Measurements from ENCODE around the gene PXYLP1. TPM values are rescaled to one million over a fixed set of nuclear protein-coding genes. Genes with fewer than 3 reads are reported as not detected.
A peak's percentile ranks its signal among the peaks of the same experiment; 100 is the strongest.

Gene PXYLP1
- total RNA-seq, 2 experiments from 2014 or later = 3.6 to 4.2 TPM

GRCh38 chr3:141334627-141335250 is 103.1 kb downstream of the PXYLP1 start:
- peaks cover 13% of the 10 kb centered on the region for H3K4me1 ChIP-seq (ENCODE audit: insufficient read depth, low read length, poor library complexity, severe bottlenecking)
- POLR2A ChIA-PET = no interaction called here
- no peaks in the 10 kb centered on the region for H3K79me2 ChIP-seq (ENCODE audit: insufficient read depth, low read depth, low read length)
- TF ChIP-seq EZH2phosphoT487 (IDR thresholded peaks at IDR 0.05; ENCODE audit: borderline replicate concordance, low read depth, low read length) = no peak
- TF ChIP-seq, protein P1, sequence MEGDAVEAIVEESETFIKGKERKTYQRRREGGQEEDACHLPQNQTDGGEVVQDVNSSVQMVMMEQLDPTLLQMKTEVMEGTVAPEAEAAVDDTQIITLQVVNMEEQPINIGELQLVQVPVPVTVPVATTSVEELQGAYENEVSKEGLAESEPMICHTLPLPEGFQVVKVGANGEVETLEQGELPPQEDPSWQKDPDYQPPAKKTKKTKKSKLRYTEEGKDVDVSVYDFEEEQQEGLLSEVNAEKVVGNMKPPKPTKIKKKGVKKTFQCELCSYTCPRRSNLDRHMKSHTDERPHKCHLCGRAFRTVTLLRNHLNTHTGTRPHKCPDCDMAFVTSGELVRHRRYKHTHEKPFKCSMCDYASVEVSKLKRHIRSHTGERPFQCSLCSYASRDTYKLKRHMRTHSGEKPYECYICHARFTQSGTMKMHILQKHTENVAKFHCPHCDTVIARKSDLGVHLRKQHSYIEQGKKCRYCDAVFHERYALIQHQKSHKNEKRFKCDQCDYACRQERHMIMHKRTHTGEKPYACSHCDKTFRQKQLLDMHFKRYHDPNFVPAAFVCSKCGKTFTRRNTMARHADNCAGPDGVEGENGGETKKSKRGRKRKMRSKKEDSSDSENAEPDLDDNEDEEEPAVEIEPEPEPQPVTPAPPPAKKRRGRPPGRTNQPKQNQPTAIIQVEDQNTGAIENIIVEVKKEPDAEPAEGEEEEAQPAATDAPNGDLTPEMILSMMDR (conservative IDR thresholded peaks at IDR 0.05; ENCODE audit: low read length) = no peak
- no TSS peak for BruUV-seq (replicated peaks)
- H3K4me2 ChIP-seq (ENCODE audit: low read length) = no peak overlapping the region
- DNase-seq (ENCODE audit: low spot score) = no peak
- no peaks in the 10 kb centered on the region for H4K20me1 ChIP-seq (ENCODE audit: insufficient read depth, low read length)
- CTCF ChIA-PET (ENCODE audit: unreplicated experiment) = no interaction called here
- intact Hi-C loops (cut with micrococcal nuclease; ENCODE audit: unreplicated experiment) = no loop called here
- no peak overlapping the region for H3K4me3 ChIP-seq (ENCODE audit: low read depth, low read length, poor library complexity, severe bottlenecking)
- no peak overlapping the region for H3K27ac ChIP-seq (ENCODE audit: low read depth, low read length, poor library complexity, severe bottlenecking)
- H3K9me3 ChIP-seq (ENCODE audit: low read length) = no peaks in the 10 kb centered on the region
- H2AFZ ChIP-seq (ENCODE audit: low read length) = no peak overlapping the region
- H3K9me2 ChIP-seq (ENCODE audit: insufficient read depth, low read length) = no peaks in the 10 kb centered on the region
- H3K36me3 ChIP-seq (ENCODE audit: insufficient read depth, low read length) = no peaks in the 10 kb centered on the region

GRCh38 chr3:141335531-141336061 is 104.0 kb downstream of the PXYLP1 start:
- Histone ChIP-seq H3K36me3 (ENCODE audit: insufficient read depth, low read length) (no peaks in the 10 kb centered on the region), H2AFZ (ENCODE audit: low read length) (peak overlapping the region; percentile 30; the same call in 1 of the 2 replicates), H3K27ac (ENCODE audit: low read depth, low read length, poor library complexity, severe bottlenecking) (no peak overlapping the region), H3K4me2 (ENCODE audit: low read length) (no peak overlapping the region), H3K4me1 (ENCODE audit: insufficient read depth, low read length, poor library complexity, severe bottlenecking) (peaks cover 13% of the 10 kb centered on the region), H4K20me1 (ENCODE audit: insufficient read depth, low read length) (no peaks in the 10 kb centered on the region), H3K9me2 (ENCODE audit: insufficient read depth, low read length) (no peaks in the 10 kb centered on the region), H3K79me2 (ENCODE audit: insufficient read depth, low read depth, low read length) (no peaks in the 10 kb centered on the region), H3K4me3 (ENCODE audit: low read depth, low read length, poor library complexity, severe bottlenecking) (no peak overlapping the region), H3K9me3 (ENCODE audit: low read length) (no peaks in the 10 kb centered on the region)
- no peak for DNase-seq (ENCODE audit: low spot score)
- no TSS peak for BruUV-seq (replicated peaks)
- ChIA-PET CTCF (ENCODE audit: unreplicated experiment) (interaction anchor here (1.5 kb wide), 1 partner anchor 19 kb away, joined by 3 read pairs; no protein-coding TSS in a partner anchor), POLR2A (interaction anchor here (0.9 kb wide), 1 partner anchor 88 kb away, joined by 3 read pairs; no protein-coding TSS in a partner anchor)
- no peak for TF ChIP-seq EZH2phosphoT487 (IDR thresholded peaks at IDR 0.05; ENCODE audit: borderline replicate concordance, low read depth, low read length)
- TF ChIP-seq, protein P1 (conservative IDR thresholded peaks at IDR 0.05; ENCODE audit: low read length) = no peak
- intact Hi-C loops (cut with micrococcal nuclease; ENCODE audit: unreplicated experiment) = no loop called here

Data from OCI-LY7 (cell line).